Breast epithelium (tissue), 3 donors: ENCODE data around the gene POU2F3.

Source experiments
- CTCF ChIP-seq, 3 donors: fragments of 450-650 bp; IDR thresholded peaks; one replicate each; pipeline ENCODE4 v1.5.1; 2016 to 2017; ENCODE audit warnings: antibody characterized with exemption in 3 of 3, mild to moderate bottlenecking in 3 of 3, moderate library complexity in 3 of 3
- POLR2A ChIP-seq: fragments of 450-650 bp; IDR thresholded peaks from one replicate; pipeline ENCODE4 v1.6.1; 2016; ENCODE audit warnings: antibody characterized with exemption, mild to moderate bottlenecking, moderate library complexity
- POLR2AphosphoS5 ChIP-seq, 3 donors: sonication (generic); formaldehyde crosslinking; IDR thresholded peaks; one replicate each; pipeline ENCODE4 v1.6.1; 2017; ENCODE audit warnings: antibody characterized with exemption in 3 of 3

- TF ChIP-seq POLR2A (no peak), CTCF (IDR thresholded peaks at IDR 0.05) (no peak), POLR2AphosphoS5 (IDR thresholded peaks at IDR 0.05) (no peak)
These were observed 30.0 kb upstream of the POU2F3 start for GRCh38 chr11:120209746-120210625.
